Uterus (tissue), 2 donors: ENCODE measurements around the gene PLPP7.

Experiments used
- POLR2A ChIP-seq, 2 donors: fragments of 450-650 bp; IDR thresholded peaks; one replicate each; pipeline ENCODE4 v1.6.1; 2016; ENCODE audit warnings: antibody characterized with exemption in 2 of 2, mild to moderate bottlenecking in 1 of 2, moderate library complexity in 1 of 2
- TF ChIP-seq, protein P1 (sequence below), 4 experiments: fragments of 200-600 bp in 2 of 4; fragments of 450-650 bp in 2 of 4; sonication (generic) in 2 of 4; IDR thresholded peaks; one replicate each; pipeline ENCODE4 v1.5.1; 2016 to 2019; ENCODE audit warnings: antibody characterized with exemption in 4 of 4, mild to moderate bottlenecking in 2 of 4, moderate library complexity in 1 of 4

DNA sequence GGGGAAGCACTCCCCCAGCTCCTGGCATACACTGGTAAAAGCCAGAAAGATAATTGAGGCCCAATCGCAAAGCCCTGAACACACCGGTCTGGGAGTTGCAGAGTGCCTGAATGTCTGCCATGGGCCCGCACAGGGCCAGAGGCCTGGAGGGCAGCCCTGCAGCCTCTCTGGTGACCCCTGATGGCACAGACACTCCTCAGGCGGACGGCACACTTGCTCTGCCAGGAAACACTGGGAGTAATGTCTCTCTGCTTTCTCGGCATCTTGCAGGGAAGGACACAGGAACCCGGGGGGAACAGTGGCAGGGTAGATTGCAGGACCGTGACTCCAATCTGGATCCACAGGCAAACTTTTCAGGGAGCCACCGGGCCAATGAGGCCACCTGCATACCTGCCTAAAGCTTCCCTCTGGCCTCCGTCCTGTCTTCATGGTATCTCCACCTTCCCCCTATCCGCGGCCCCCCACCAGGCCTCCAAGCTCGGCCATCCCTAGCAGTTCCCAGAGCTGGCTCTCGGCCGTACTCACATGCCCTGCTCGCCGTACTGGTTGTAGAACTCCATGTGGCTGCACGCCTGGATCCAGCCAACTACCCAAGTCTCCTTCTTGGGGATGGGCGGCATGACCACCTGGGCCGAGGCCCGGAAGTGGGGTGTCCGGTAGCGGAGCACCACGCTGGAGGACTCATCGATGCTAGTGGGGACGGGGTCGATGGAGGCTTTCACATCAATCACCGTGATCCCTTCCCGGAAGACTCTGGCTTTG is 14.0 kb upstream of the PLPP7 start:
- no peak for TF ChIP-seq POLR2A (IDR thresholded peaks at IDR 0.05)
- TF ChIP-seq, protein P1, sequence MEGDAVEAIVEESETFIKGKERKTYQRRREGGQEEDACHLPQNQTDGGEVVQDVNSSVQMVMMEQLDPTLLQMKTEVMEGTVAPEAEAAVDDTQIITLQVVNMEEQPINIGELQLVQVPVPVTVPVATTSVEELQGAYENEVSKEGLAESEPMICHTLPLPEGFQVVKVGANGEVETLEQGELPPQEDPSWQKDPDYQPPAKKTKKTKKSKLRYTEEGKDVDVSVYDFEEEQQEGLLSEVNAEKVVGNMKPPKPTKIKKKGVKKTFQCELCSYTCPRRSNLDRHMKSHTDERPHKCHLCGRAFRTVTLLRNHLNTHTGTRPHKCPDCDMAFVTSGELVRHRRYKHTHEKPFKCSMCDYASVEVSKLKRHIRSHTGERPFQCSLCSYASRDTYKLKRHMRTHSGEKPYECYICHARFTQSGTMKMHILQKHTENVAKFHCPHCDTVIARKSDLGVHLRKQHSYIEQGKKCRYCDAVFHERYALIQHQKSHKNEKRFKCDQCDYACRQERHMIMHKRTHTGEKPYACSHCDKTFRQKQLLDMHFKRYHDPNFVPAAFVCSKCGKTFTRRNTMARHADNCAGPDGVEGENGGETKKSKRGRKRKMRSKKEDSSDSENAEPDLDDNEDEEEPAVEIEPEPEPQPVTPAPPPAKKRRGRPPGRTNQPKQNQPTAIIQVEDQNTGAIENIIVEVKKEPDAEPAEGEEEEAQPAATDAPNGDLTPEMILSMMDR (IDR thresholded peaks at IDR 0.05): no peak
